ENCODE data around the gene SLC15A4.
A peak's percentile ranks its signal among the peaks of the same experiment; 100 is the strongest.
"Not testable (repeated sequence)": the region's sequence is repeated elsewhere in the genome, so short reads cannot be mapped to it uniquely, and the experiment has no call there.

SLC15A4 gene

DNA sequence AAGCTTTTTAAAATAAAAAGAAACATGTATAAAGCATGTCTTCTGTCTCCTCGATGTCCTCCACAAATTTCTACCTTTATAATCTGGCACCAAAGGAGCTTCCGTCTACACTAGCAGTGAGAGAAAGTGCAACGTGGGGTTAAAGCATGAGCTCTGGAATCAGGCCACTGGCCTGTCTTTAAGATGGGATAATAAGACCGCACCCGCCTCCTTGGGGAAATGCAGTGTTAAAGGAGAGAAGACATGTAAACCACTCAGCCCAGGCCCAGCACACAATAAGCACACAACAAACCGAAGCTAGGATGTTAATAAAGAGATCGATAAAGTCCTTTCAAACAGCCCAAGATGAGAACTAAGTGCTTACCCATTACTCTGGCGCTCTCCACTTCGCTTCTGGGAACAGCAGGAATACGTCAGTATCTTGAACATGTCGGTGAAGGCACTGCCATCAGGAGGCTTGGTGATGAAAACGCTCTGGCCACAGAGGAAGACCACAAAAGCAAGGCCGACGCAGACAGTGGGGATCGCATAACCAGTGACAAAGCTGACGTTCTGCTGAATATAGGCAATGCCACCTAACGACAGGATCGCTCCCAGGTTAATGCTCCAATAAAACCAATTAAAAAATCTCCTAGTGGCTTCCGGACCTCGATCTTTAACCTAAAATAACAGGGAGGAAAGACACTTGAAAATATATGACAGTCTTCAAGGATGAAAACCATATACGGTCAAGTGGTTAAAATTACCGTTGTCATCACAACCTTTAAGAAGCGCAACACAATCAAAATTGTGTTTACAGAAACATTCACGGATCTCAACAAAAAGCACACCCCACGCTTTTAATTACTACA lies 9.1 kb downstream of the SLC15A4 start:
- DNase-seq (ENCODE audit: low spot score) = no peak

DNA sequence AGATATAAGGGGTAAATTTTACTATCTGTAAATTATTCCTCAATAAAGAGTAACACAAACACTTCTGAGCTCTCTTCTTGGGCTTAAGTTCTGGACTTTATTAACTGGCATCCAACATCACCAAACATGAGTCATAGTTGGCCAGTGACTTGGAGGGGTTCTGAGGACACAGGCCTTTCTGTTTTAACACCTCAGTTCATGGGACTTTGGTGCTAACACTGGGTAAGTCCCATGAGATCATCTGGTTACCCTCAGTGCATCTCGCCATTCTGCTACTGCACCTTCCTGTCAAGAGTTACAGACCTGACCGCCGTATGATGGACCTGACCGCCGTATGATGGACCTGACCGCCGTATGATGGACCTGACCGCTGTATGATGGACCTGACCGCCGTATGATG lies 9.9 kb downstream of the SLC15A4 start:
- DNase-seq (ENCODE audit: low spot score) = no peak

DNA sequence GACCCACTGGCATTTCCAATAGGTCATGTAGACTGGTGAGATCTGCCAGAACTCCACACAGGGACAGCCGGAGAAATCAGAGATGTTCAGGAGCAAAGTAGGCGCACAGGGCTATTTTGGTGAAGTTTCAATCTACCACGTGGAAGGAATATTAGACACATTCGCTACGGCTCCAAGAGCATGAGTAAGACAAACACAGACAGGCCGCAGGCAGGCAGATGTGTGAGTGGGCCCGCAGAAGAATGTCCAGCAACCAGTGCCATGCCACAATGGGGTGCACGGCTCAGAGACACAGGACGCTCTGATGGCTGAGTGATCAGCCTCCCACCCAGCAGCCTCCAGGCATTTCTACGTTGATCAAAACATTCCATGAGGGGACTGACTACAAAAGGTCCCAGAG lies 10.4 kb downstream of the SLC15A4 start:
- peak; percentile 44 for DNase-seq (ENCODE audit: low spot score)

DNA sequence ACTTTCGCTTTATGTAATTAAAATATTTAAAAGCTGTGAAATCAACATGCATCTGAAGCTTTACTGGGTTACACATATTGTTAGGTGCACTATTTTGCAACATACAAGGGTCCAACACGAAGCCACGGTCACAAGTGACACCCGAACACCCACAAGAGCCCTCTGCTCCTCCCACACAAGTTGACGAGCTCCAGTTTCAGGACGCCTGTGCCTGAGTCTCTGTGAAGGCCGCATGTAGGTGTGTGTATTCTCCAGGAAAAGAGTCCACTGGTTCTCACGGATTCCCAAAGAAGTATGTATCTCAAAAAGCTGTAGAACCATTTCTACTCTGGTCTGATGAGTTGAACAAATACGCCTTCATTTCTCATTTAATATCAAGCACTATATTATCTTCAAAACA lies 12.0 kb downstream of the SLC15A4 start:
- DNase-seq (ENCODE audit: low spot score) = no peak

DNA sequence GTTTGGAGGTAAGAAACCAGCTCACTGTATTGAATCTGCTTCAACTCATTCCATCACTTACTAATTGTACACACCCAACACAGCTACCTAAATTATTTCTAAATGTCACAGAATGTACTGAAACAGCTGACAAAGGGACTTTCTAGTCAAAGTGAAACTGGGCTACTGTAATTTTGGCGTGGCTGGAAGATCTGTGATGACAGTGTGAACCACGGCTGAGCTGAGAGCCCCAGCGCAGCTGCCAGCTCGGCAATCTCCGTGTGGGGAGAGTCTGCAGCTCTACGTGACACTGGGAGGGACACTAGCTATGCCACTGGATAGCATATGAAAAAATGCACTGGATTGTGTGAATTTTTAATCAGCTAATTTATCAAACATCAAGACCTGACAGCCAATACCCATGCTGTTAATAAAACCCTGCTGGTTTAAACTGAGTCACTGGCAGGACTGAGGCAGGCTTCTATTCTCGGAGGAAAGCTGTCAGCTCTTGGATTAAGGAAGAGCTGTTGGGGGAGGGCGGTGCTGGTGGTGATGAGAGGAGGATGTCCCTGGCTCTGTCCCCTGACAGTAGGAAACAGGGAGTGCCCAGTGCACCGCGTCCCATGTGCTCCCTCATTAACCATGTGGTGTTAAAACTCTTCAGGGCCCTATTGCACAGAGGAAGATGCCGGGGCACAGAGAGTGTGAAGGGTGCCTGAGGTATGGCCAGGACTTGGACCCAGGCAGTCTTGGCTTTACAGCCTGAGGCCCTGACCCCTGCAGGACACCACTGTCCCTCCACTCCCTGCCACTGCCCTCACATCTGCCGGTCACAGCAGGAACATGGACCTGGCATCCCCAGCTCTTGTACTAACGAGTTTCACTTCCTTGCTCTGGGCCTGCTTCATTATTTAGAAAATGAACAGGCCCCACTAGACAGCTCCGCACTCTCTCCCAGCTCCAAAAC lies 13.3 kb downstream of the SLC15A4 start:
- no peak for DNase-seq (ENCODE audit: low spot score)

DNA sequence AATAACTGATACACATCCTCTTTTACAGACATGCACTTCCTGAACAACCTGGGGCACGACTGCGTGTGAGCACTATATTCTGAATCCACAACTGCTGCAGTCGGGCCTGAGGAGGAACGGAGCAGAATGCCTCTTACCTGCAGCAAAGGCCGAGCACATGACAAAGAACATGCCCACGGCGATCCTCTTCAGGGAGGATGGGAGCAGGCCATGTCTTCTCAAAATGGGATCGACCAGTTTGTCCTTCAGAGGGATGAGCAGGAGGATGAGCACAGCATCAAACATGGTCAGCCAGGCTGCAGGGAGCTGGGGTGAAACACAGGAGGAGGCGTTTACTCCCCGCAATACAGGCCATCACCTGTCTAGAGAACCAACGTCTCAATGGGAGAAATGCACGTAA lies 15.1 kb downstream of the SLC15A4 start:
- no peak for DNase-seq (ENCODE audit: low spot score)

DNA sequence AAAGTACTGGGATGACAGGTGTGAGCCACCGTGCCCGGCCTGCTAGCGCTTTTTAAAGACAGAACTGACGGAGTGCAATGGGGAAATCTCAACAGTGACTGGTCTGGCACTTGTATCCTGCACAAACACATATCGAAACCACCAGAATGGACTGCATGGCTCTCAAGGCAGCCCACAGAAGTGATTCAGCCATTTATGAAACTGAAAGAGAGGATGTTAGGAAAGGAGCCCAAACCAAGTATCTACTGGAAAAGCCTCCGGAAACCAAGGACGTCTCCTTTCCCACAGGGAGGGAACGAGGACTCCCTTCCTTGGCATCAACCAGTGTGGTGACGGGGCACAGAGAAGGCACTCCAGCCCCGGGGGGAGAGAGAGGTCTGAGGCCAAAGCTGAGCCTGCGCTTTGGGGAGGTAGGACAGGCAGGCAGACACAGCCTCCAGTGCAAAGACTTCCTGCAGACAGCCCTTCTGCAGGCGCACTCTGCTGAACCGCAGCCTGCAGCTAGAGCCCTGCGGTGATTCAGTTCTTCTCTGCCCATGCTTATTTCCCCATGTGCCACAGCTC lies 16.5 kb downstream of the SLC15A4 start:
- no peak for DNase-seq (ENCODE audit: low spot score)

DNA sequence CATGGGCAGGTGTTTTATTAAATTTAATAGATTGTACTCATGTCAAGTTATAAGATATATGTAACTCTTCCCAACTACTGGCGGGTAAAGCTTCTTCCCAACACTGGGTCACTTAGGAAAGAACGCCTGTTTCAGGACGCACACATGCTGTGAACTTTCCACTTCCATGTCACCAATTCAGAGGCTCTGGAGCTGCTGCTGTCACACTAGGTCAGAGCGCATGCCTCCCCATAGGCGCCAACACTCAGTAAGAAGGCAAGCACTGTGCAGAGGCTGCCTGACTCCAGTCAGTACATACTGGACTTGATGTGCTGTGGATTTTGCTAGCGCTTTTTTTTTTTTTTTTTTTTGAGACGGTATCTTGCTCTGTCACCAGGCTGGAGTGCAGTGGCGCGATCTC lies 17.2 kb downstream of the SLC15A4 start:
- DNase-seq (ENCODE audit: low spot score) = no peak

DNA sequence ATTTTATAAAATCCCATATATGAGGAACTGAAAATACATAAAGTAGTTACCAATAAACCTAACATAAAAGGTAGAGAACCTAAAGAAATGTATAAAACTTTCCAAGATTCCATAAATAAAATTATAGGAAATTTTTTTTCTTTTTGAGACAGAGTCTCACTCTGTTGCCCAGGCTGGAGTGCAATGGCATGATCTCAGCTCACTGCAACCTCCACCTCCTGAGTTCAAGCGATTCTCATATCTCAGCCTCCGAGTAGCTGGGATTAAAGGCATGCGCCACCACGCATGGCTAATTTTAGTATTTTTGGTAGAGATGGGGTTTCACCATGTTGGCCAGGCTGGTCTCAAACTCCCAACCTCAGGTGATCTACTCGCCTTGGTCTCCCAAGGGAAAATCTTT lies 18.4 kb downstream of the SLC15A4 start:
- not testable (repeated sequence) for DNase-seq (ENCODE audit: low spot score)

DNA sequence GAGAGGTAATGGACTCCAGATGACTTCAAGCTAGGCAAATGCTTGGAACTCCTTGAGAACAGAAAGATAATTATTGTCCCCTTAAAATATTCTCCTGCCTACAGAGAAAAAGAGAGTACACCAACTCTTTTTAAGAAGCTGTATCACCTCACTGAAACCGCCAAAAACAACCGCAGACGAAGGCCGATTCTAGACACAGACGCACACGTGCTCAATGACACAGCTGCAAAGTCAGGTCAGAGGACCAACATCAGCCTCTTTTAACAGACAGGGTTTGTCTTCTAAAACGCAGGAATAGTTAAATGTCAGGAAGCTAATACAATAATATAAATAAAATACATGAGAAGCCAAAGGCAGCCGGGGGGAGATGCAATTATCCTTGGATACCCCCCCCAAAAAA lies 19.0 kb downstream of the SLC15A4 start:
- no peak for DNase-seq (ENCODE audit: low spot score)

DNA sequence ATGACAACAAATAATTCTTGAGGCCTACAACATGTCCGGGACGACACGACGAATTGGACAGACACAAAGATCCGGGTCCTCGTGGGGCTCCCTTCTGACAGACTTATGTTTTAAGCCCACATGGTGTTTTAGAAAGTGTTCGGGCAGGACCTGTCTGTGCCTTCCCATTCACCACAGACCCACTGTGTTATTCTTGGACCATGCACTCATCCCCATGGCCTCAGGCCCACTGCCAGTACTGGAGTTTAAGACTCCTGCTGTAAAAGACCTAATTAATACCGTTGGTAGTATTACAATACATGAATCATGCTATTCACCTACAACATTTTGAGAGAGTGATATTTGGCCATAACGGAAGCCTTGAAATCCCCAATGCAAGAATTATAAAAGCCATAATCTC lies 20.0 kb downstream of the SLC15A4 start:
- DNase-seq (ENCODE audit: low spot score) = no peak

DNA sequence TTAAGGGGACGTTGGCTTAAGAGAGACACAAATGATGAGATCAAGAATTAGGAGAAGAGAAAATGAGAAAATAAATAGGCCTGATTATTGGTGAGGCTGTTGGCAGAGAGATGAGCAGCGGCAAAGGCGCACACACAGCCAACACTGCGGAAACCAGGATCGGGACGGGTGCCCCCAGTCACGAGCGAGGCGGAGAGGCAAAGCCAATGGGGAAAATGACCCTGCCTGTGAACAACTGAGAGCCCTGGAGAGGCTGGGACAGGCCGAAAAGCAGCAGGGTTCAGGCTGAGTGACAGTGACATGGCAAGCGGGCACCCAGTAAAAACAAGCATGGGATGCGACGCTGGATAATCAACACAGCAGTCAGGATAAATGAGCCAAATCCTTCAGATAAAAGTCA lies 21.0 kb downstream of the SLC15A4 start:
- DNase-seq (ENCODE audit: low spot score) = no peak

DNA sequence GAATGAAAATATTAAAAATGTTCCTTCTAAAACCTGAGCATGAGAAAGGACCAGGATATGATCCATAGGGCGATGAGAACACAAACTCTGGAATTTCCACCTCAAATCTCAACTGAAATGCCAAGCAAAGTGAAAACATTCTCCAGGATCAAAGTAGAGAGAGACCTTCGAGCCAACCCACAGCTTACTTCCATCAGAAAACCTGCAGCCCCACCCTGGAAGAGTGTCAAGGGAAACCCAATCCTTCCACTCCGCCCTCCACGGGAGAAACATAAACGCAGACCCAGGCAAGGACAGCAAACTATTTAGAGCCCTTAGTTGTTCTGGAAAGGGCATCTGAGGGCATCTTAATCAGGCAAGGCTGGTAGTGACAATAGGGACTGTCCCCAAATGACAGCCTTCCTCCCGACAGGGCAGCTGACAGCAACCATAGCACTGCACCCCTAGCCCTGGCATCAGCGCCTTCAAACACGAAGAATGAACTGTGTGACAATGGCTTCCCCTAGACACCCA lies 21.8 kb downstream of the SLC15A4 start:
- DNase-seq (ENCODE audit: low spot score) = no peak

DNA sequence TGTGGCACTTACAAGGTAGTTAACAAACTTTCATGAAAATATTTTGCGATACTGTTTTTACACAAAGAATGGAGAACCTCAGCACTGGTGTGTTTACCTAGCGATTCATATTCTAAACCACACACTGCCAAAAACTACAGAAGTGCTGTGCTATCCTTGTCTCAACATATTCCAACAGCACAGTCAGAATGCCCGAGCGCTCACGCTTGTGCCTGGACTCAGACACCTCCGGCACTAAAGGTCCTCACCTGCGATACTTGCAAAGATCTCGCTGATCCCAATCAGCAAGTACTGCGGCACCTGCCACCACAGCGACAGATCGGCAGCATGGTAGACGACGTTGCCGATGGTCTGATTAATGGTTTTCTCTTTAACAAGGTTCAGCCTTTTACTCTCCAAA lies 23.2 kb downstream of the SLC15A4 start:
- no peak for DNase-seq (ENCODE audit: low spot score)

DNA sequence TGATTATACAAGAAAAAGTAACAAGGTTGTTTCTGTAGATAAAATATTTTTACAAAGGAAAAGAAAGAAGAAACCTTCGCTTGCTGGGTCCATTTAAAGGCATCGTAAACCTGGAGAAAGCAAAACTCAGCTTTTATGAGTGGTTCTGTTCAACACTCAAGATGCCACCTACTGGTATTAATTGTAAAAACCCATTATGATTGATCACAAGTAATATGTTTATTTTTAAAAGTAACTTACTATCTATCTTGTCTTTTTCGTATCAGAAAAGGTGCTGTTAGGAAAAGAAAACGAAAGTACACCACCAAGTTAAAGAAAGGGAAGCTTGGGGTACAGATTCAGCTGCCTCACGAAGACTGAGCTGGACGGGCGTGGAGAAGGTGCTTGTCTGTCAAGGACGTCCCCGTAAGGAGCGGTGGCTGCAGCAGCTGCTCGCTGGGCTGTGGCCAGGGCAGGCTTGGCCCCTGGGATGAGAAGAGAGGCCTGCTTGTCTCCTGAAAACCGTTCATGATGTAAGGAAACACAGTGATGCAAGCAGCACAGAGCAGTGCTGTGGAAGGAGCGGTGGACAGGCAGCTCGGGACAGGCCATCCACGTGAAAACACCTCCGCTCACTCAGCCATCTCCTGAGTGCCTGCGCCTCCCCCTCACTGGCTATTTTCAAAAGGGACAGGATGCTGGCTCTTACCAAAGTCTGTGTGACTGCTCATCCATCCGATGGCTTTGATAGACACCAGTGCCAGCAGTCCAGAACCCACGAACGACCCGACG lies 25.0 kb downstream of the SLC15A4 start:
- DNase-seq (ENCODE audit: low spot score) = no peak

DNA sequence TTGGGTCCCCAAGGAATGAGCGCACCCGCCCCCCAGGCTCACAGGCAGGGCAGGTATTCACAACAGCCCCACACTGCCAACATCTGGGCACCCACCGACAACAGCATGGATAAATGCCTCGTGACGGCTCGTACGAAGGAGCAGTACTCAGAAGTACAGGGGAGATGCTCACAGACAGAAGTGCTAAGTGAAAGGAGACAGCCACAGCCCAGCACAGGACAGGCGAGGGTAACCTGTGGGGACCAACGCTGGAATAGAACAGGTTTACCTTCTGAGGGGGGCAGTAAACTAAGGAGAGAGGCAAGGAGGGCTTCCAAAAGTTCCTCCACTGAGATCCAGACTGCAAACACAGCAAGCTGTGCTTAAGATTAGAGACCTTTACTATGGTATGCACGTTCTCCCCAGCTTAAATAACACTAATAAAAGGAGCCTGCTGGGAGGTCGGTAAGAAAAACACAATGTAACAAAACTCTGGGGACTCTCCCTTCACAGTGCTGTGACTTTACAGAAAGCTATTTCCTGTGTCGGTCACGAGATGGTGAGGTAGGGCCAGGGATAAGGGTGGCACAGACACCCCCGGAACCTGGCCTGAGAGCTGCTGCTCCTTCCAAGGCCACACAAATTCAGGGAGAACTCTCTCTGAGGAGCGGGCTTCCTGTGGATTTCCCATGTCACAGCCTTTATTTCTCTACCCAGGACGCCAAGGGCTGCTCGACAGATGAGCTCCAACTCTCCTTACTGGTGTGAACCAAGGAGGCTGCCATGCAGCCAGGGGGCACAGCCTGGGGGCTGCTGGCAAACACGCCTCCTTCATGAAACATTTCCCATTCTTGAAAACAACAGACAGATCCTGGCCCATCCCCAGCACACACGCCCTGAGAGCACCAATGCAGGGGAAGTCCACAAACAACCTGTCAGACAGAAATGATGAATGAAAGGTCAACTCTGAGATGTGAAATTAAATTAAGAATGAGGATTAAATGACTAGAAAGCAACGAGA lies 26.3 kb downstream of the SLC15A4 start:
- no peak for DNase-seq (ENCODE audit: low spot score)

DNA sequence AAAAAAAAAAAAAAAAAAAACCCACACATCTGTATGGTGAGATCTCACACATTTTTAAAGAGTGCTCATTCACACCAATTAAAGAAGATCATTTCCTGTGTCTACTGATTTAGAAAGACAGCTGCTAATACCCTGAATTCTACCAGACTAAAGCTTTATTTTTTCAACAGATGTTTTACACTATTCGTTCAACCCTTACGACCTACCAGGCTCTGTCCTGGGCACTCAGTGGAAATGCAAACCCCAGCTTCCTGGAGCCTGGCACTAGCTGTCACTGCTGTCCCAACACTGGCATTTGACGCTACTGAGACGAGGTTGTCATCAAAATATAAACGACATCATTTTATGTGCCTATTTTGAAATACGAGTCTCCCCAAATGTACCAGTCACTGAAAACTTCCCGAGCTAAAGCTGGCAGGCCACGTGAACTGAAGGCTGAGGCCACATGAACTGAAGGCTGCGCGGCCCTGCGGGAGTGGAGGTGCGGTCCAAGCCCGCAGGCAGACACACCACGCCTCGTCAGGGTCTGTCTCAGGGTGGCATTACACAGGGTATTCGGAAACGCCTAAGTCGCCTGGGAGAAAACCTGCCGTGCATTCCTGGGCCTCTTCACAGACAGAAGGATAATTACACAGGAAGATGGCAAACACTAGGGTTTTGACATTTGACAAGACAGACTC lies 27.2 kb downstream of the SLC15A4 start:
- no peak for DNase-seq (ENCODE audit: low spot score)

DNA sequence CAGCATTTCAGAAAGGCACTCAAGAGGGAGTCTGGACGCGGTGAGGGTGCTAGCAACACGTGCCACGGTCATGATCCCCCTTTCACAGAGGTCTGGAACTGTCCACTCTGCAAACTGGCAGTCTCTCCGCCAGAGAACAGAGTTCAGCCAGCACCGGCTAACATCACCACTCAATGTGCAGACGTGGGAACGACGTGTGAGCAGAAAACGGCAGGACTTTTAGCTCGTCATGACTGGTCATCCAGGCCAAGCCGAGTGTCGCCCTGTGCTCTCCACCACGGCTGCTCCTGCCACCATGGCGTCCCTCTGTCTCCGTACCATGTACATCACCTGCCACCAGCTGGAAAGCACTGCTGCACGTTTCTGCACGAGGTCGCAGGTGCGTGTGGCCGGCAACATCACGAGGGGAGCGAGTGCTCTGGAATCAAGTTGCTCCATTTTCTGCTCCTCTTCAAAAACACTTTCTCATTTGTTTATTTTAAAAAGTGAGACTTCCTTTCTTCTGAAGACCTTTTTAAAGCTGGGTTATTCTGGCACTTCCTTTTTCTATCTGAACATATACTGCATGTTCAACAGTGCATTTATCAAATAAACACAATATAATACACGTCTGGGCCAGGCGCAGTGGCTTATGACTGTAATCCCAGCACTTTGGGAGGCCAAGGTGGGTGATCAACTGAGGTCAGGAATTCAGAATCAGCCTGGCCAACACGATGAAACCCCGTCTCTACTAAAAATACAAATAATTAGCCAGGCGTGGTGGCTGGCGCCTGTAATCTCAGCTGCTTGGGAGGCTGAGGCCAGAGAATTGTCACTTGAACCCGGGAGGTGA lies 28.0 kb downstream of the SLC15A4 start:
- no peak for DNase-seq (ENCODE audit: low spot score)
